ENCODE data around the gene ABCD4.

DNA sequence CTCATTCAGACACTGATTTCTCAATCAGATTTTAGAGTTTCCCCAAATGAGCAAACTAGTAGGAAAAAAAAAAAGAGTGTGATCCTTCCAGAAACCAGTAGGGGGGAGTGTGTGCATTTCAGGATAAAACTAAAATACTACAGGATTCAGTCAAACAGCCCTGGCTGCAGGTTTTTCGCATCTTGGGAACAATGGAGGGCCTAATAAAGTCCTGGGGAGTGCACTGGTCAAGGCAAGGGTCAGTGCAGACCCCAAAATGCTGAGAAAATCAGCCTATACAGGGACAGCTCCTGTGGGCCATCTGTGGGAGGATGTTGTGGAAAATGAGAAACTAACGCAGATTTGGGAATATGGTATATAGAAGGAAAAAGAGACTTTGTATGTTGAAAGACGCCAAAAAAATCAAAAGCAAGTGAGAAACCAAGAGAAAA, 22.2 kb upstream of the ABCD4 start:
- no peak for TF ChIP-seq SUZ12 (IDR thresholded peaks at IDR 0.05; ENCODE audit: extremely low read depth, insufficient read depth, insufficient read length)
- TF ChIP-seq YY1 (IDR thresholded peaks at IDR 0.05; ENCODE audit: insufficient read depth, insufficient read length), result no peak

Measured in NT2/D1 (cell line).